ENCODE data around the gene ADAMTS4. TPM values are rescaled to one million over a fixed set of nuclear protein-coding genes. Genes with fewer than 3 reads are reported as not detected.

The ADAMTS4 gene
- total RNA-seq, result 10 to 100 TPM in 6 of 10 donors, 1 to 10 TPM in 4; 1.7 to 86.1 (median 17.7) TPM
- polyA plus RNA-seq, result 10 to 100 TPM in 1 of 2 donors, 1 to 10 TPM in 1; 5.4 to 11.9 TPM
- long read RNA-seq, donor 1, full-length matches to known transcripts, result 5 of 18 reads
- long read RNA-seq, donor 1, partial matches to known transcripts, result 11 of 18 reads
- long read RNA-seq, donor 1, other reads (novel, unspliced or antisense), result 2 of 18 reads
- long read RNA-seq, donor 2, partial matches to known transcripts, result 4 of 9 reads
- long read RNA-seq, donor 2, other reads (novel, unspliced or antisense), result 4 of 9 reads
- long read RNA-seq, donor 3, full-length matches to known transcripts, result 98 of 205 reads
- long read RNA-seq, donor 3, partial matches to known transcripts, result 79 of 205 reads
- long read RNA-seq, donor 3, other reads (novel, unspliced or antisense), result 28 of 205 reads

GRCh38 chr1:161198897-161199431, at the start of gene ADAMTS4:
Gene ADAMTS4 (minus strand): TSS chr1:161199054. CDS start chr1:161198627, 427 bp downstream.
- Histone ChIP-seq H3K9me3 (no peaks in the 10 kb centered on the region), H3K36me3 (peaks cover 0 to 35% (median 4%) of the 10 kb centered on the region in 9 donors), H3K27me3 (no peaks in the 10 kb centered on the region), H3K27ac (peak within 1 kb of the TSS; percentile 93 to 100 (median 98)), H3K4me1 (peaks cover 44 to 89% (median 79%) of the 10 kb centered on the region in 9 donors), H3K4me3 (peak within 1 kb of the TSS; percentile 28 to 67 (median 57))
- WGBS, 2 donors, result 49 to 63% methylated on average over 11 of the region's 11 CpGs
- DNase-seq (peak; percentile 62 to 87), ATAC-seq (peak; percentile 9 to 44 (median 19))
- TF ChIP-seq CTCF (IDR thresholded peaks at IDR 0.05), result no peak
- intact Hi-C loops (cut with DNase I), result loop anchor here in 4 of 10 donors (10.0 kb wide), 1 partner anchor 186 kb away; no protein-coding TSS in a partner anchor

GRCh38 chr1:161244888-161245287, 46.0 kb upstream of the ADAMTS4 start:
- ATAC-seq, result no peak
- 80 to 90% methylated on average over 4 of the region's 4 CpGs for WGBS, 2 donors
- no peak for TF ChIP-seq CTCF (IDR thresholded peaks at IDR 0.05)
- no peak overlapping the region for H3K4me3 ChIP-seq
- no peaks in the 10 kb centered on the region for H3K36me3 ChIP-seq
- DNase-seq, result no peak
- no peak overlapping the region for H3K27ac ChIP-seq
- intact Hi-C loops (cut with DNase I), result no loop called here
- no peaks in the 10 kb centered on the region for H3K9me3 ChIP-seq
- no peaks in the 10 kb centered on the region for H3K4me1 ChIP-seq
- no peaks in the 10 kb centered on the region for H3K27me3 ChIP-seq

- Histone ChIP-seq H3K4me1 (no peaks in the 10 kb centered on the region), H3K9me3 (no peaks in the 10 kb centered on the region), H3K27ac (no peak overlapping the region), H3K36me3 (no peaks in the 10 kb centered on the region), H3K4me3 (no peak overlapping the region), H3K27me3 (no peaks in the 10 kb centered on the region)
- intact Hi-C loops (cut with DNase I), result no loop called here
- WGBS, 2 donors, result 76 to 85% methylated on average over 2 of the region's 2 CpGs
- no peak for DNase-seq
- ATAC-seq, result no peak
- TF ChIP-seq CTCF (IDR thresholded peaks at IDR 0.05), result no peak
Measured at GRCh38 chr1:161242313-161242712, 43.5 kb upstream of the ADAMTS4 start.

- ATAC-seq, result no peak
- TF ChIP-seq CTCF (IDR thresholded peaks at IDR 0.05), result no peak
- intact Hi-C loops (cut with DNase I), result no loop called here
- no peaks in the 10 kb centered on the region for H3K36me3 ChIP-seq
- H3K4me1 ChIP-seq, result no peaks in the 10 kb centered on the region
- no peaks in the 10 kb centered on the region for H3K9me3 ChIP-seq
- H3K27ac ChIP-seq, result no peak overlapping the region
- WGBS, 2 donors, result 73 to 78% methylated on average over 3 of the region's 3 CpGs
- no peaks in the 10 kb centered on the region for H3K27me3 ChIP-seq
- H3K4me3 ChIP-seq, result no peak overlapping the region
- no peak for DNase-seq
Measured at GRCh38 chr1:161241682-161242081, 42.8 kb upstream of the ADAMTS4 start.

All from heart right ventricle (tissue), 16 donors.